HG02973 (cell line): ENCODE measurements around the gene RHOF.

Experiments
- ATAC-seq: cut with Tn5 transposase; IDR thresholded peaks from one replicate; pipeline ENCODE4 v1.9.1; 2021; ENCODE audit warnings: moderate library complexity; ENCODE audit not compliant: unreplicated experiment

The RHOF gene

GRCh38 chr12:121793440-121793837 is at the start of gene RHOF:
Gene RHOF, minus strand, starts transcription at chr12:121793688. Its CDS starts 55 bp downstream, at chr12:121793633.
- ATAC-seq = peak; percentile 11

GRCh38 chr12:121839993-121840761 is 46.7 kb upstream of the RHOF start:
- no peak for ATAC-seq

- ATAC-seq = peak; percentile 86
Measured at GRCh38 chr12:121839106-121839992, 45.9 kb upstream of the RHOF start.

- no peak for ATAC-seq
Measured at GRCh38 chr12:121838126-121838525, 44.6 kb upstream of the RHOF start.

GRCh38 chr12:121837680-121838079 is 44.2 kb upstream of the RHOF start:
- ATAC-seq = no peak

- ATAC-seq = no peak
Measured at GRCh38 chr12:121831571-121832245, 38.2 kb upstream of the RHOF start.

GRCh38 chr12:121830588-121831265 is 37.2 kb upstream of the RHOF start:
- ATAC-seq = no peak

GRCh38 chr12:121830134-121830533 is 36.6 kb upstream of the RHOF start:
- no peak for ATAC-seq

- no peak for ATAC-seq
Measured at GRCh38 chr12:121829250-121829918, 35.9 kb upstream of the RHOF start.

- ATAC-seq = no peak
Measured at GRCh38 chr12:121828826-121829225, 35.3 kb upstream of the RHOF start.

- ATAC-seq = no peak
Measured at GRCh38 chr12:121828306-121828705, 34.8 kb upstream of the RHOF start.

GRCh38 chr12:121827351-121828099 is 34.0 kb upstream of the RHOF start:
- ATAC-seq = no peak

- ATAC-seq = no peak
Measured at GRCh38 chr12:121826318-121827150, 33.0 kb upstream of the RHOF start.

- no peak for ATAC-seq
Measured at GRCh38 chr12:121825041-121825523, 31.6 kb upstream of the RHOF start.

GRCh38 chr12:121823727-121824115 is 30.2 kb upstream of the RHOF start:
- ATAC-seq = no peak

GRCh38 chr12:121823101-121823726 is 29.7 kb upstream of the RHOF start:
- ATAC-seq = no peak

- ATAC-seq = no peak
Measured at GRCh38 chr12:121822393-121823100, 29.1 kb upstream of the RHOF start.
